Measurements from ENCODE around the gene A4GALT.
A peak's percentile ranks its signal among the peaks of the same experiment; 100 is the strongest.
"Not testable (repeated sequence)": the region's sequence is repeated elsewhere in the genome, so short reads cannot be mapped to it uniquely, and the experiment has no call there.

A4GALT gene, protein sequence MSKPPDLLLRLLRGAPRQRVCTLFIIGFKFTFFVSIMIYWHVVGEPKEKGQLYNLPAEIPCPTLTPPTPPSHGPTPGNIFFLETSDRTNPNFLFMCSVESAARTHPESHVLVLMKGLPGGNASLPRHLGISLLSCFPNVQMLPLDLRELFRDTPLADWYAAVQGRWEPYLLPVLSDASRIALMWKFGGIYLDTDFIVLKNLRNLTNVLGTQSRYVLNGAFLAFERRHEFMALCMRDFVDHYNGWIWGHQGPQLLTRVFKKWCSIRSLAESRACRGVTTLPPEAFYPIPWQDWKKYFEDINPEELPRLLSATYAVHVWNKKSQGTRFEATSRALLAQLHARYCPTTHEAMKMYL

DNA sequence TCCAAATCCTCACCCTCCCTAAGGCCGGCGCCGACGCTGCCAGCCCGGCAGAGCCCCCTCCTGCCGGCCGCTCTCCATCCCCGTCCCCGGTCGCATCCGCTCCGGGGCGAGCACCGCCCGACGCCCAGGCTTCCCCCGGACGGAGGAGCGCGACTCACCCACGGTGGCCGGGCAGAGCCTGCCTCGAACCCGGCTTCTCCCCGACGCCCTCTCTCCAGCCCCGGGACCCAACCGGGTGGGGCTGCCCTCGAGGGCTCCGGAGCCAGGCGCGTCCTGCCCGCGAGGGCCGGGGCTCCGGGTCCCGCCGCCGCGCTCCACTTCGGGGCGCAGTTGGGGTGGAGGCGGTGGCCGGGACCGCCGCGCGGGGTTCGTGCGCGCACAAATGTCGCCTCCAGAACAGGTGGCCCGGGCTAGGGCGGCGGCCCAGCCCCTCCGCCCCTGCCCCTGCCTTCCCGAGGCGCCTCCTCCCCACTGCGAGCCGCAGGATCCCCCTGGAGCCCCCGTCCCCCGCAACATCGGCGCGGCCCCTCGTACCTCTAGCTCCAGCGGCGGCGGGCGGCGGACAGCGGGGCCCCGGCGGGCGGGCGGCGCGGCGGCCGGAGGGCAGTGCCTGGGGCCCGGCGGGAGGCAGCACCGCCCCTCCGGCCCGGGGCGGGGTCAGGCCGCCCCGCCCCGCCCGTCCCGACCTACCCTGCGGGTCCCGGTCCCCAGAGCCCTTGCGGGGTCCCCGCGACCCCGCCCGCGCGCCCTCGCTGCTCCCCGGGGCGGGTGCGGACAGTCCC, at the start of gene A4GALT:
TSS of gene A4GALT (minus strand) at position 608 of the 782 bp plus-strand sequence. CDS start 26,919 bp downstream, outside the sequence.
- peak; percentile 35 for DNase-seq (ENCODE audit: low read depth, low spot score)

DNA sequence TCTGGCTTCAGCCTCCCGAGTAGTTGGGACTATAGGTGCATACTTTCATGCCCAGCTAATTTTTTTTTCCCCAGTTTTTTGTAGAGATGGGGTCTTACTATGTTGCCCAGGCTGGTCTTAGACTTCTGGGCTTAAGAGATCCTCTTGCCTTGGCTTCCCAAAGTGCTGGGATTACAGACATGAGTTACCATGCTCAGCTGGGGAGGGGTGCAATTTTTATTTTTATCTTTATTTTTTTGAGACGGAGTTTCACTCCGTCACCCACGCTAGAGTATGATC, 49.7 kb upstream of the A4GALT start:
- no peak for DNase-seq (ENCODE audit: low read depth, low spot score)

DNA sequence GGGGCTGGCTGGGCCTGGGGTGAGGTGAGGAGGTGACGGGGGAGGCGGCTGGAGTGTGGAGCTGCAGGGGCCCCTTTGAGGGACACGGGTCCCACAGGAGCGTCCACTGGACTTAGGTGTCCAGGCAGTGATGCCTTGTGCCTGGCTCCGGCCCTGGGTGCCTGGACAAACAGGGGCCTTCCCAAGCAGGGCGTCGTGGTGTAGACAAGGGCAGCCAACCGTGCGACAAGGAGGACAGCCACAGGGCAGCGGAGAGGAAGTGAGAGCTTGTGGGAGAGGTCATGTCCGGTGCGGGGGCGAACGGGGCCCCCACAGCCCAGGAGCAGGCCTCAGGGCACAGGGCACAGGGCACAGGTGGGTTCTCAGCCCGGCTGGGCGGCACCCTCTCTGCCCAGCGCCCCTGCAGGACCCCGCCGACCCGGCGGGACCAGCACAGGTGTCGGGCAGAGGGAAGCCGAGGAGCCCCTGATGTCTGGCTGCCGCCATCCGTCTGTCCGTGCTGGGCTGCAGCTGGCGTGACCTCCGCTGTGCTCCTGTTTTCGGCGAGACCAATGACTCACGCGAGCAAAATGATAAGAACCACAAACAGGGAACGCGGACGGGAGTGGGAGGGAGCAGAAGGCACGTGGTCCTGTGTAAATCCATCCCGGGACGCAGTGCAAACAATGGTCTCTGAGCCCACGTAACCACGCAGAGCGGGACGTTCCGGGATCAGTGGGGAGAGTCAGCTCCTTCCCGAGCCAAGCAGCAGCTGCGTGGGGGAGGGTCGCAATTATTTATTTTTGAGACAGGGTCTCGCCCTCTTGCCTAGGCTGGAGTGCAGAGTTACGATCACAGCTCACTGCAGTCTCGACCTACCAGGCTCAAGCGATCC, 49.1 kb upstream of the A4GALT start:
- peak; percentile 86 for DNase-seq (ENCODE audit: low read depth, low spot score)

DNA sequence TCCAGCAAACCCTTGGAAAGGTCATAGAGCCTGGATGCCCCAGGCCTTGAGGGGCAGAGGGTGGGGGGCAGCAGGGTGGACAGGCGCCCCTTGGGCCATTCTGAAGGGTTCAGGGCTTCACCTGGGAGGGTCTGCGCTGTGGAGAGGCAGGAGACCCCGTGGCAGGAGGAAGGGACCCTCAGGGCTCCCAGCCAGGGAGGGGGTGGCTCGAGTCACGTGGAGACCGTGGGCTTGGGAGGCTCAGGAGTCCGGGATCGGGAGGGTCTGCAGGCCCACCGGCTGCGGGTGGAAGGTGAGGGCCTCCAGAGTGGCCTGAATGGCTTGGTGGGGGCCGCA, 48.5 kb upstream of the A4GALT start:
- DNase-seq (ENCODE audit: low read depth, low spot score) = no peak

- no peak for DNase-seq (ENCODE audit: low read depth, low spot score)
Observed at GRCh38 chr22:42768385-42769035, 47.8 kb upstream of the A4GALT start.

- DNase-seq (ENCODE audit: low read depth, low spot score) = no peak
Observed at GRCh38 chr22:42766860-42767259, 46.2 kb upstream of the A4GALT start.

GRCh38 chr22:42764895-42765363, 44.3 kb upstream of the A4GALT start:
- DNase-seq (ENCODE audit: low read depth, low spot score) = no peak

DNA sequence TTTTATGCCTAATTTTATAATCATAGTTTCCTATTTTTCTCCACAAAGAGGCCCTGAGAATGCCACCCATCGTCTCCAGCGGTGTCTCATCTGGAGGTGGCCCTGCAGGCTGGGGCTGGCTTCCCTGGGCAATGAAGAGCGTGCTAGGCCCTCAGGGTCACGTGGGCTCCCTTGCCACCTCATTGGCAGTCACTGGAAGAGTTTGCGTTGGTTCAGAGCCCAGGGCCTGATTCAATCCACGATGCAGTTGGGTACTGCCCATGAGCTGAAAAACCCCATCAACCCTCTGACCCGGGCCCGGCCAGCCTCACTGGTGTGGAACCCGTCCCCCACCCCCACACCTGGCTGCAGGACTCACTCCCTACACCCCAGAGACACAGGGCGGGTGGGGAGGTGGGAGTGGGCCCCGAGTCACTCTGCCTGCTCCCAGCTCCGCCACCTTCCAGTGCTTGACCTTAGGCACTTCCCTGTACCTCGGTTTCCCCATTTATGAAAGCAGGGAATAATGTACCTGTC, 43.4 kb upstream of the A4GALT start:
- no peak for DNase-seq (ENCODE audit: low read depth, low spot score)

DNA sequence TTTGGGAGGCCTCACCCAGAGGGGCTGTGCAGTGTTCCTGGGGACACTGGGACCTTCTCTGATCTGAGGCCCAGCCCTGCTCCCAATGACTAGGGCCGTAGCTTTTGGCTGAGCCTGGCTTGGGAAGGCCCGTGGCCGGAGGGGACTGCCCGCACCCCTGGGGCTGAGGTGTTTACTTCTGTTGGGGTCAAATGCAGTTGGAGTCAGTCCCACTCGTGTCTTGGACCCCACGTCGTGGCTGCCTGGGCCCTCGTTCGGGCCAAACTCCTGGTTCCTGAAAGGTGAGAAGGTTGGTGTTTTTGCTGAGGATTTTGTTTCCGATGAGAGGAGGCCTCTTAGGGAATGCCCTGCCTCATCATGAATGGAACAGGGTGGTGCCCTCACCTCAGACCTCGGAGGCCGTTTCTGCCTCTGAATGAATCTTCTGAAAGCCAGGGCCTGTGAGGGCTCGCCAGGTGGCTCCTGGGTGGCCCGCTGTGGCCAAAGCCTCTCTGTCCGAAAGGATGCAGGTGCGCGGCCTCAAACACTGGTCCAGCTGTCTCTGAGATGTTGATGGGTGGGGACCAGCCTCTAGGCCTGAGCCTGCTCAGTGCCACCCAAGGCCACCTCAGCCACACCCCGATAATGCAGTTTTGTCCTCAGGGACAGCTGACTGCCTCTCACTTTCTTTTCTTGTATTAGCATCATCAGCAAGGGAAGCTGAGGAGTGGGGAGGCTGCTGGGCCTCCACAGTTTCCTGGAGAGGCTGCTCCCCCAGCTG, 40.3 kb upstream of the A4GALT start:
- no peak for DNase-seq (ENCODE audit: low read depth, low spot score)

GRCh38 chr22:42758931-42759629, 38.4 kb upstream of the A4GALT start:
- DNase-seq (ENCODE audit: low read depth, low spot score) = peak; percentile 55

- DNase-seq (ENCODE audit: low read depth, low spot score) = not testable (repeated sequence)
Observed at GRCh38 chr22:42755553-42755952, 34.9 kb upstream of the A4GALT start.

DNA sequence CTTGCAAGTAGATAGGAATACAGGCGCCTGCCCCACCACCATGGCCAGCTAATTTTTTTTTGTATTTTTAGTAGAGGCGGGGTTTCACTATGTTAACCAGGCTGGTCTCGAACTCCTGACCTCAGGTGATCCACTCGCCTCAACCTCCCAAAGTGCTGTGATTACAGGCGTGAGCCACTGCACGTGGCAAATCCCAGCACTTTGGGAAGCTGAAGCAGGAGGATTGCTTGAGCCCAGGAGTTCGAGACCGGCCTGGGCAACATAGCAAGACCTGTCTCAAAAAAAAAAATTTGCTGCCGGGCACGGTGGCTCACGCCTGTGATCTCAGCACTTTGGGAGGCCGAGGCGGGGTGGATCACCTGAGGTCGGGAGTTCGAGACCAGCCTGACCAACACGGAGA, 34.5 kb upstream of the A4GALT start:
- not testable (repeated sequence) for DNase-seq (ENCODE audit: low read depth, low spot score)

DNA sequence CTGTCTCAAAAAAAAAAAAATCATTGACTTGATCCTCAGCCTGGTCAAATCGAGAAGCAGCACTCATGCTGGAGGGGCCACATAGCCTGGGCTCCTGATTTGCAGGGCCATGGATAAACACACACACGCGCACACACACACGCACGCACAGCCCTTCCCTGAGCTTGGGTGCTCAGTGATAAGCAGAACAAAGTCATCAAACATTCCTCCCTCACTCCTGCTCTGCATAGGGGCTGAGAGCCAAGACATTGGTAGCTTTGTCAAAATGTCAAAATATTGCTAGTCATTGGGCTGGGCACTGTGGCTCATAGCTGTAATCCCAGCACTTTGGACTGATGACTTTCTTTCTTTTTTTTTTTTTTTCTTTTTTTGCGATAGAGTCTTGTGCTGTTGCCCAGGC, 34.0 kb upstream of the A4GALT start:
- DNase-seq (ENCODE audit: low read depth, low spot score) = peak; percentile 86

- no peak for DNase-seq (ENCODE audit: low read depth, low spot score)
Observed at GRCh38 chr22:42752912-42753311, 32.2 kb upstream of the A4GALT start.

GRCh38 chr22:42752230-42752746, 31.6 kb upstream of the A4GALT start:
- no peak for DNase-seq (ENCODE audit: low read depth, low spot score)

- not testable (repeated sequence) for DNase-seq (ENCODE audit: low read depth, low spot score)
Observed at GRCh38 chr22:42750421-42750820, 29.8 kb upstream of the A4GALT start.

GRCh38 chr22:42747701-42748513, 27.2 kb upstream of the A4GALT start:
- peak; percentile 67 for DNase-seq (ENCODE audit: low read depth, low spot score)

GRCh38 chr22:42745118-42745517, 24.4 kb upstream of the A4GALT start:
- DNase-seq (ENCODE audit: low read depth, low spot score) = peak; percentile 43

DNA sequence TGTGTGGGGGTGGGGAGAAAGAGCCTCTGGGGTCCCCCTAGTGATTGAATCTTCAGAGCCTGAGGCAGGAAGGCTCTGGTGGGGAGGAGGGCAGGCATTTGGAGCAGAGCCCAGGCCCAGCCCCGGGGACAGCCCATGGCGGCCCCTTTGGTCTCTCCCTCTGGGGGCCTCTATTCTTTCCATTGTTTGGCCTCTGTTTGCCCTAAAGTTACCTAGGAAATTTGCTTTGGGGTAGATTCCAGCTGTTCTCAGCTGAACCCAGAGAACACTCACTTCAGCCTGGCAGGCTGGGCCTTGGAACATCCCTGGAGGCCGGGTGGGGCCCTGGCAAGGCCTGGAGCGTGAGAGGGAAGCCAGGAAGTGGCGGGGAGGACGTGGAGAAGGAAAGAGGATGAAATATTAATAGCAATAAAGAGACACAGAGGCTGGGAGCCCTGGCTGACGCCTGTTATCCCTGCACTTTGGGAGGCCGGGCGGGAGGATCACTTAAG, 22.9 kb upstream of the A4GALT start:
- peak; percentile 30 for DNase-seq (ENCODE audit: low read depth, low spot score)
